Panc1 (cell line): Measurements from ENCODE around the gene RFX2. TPM values are rescaled to one million over a fixed set of nuclear protein-coding genes. Genes with fewer than 3 reads are reported as not detected.

Experiments
- ATAC-seq: fragments of 200-7000 bp; cut with Tn5 transposase; 2 replicates; pipeline ENCODE4 v1.9.1; 2020; ENCODE audit warnings: mild to moderate bottlenecking, moderate library complexity
- BruUV-seq: library from RNA; stranded (reverse); fragments of 400-500 nt; replicated peaks from 2 replicates; lab custom pipeline; 2021; lab: Mats Ljungman, UMichigan
- CTCF ChIA-PET: fragments of 300-600 bp; sonication (Branson Sonifier 250); formaldehyde crosslinking; loops from one replicate; lab custom pipeline; 2022; ENCODE audit warnings: antibody characterized with exemption; lab: Charles Lee
- POLR2A ChIA-PET: fragments of 300-600 bp; sonication (Branson Sonifier 250); formaldehyde crosslinking; loops from one replicate; lab custom pipeline; 2022; ENCODE audit warnings: antibody characterized with exemption; lab: Charles Lee
- DNase-seq: peaks from one replicate; pipeline ENCODE4 v3.0.0-alpha.2; 2010; ENCODE audit warnings: low read depth, low spot score
- H3K27ac ChIP-seq: 2 replicates; pipeline ENCODE4 v1.5.1; 2011; ENCODE audit warnings: mild to moderate bottlenecking, low read length, inconsistent platforms
- H3K27me3 ChIP-seq: fragments of 200-500 bp; sonication (Bioruptor generic); 2 replicates; pipeline ENCODE4 v1.6.0; 2014; ENCODE audit warnings: low read length, inconsistent platforms; ENCODE audit not compliant: control insufficient read depth, insufficient read depth
- H3K36me3 ChIP-seq: fragments of 200-500 bp; sonication (Bioruptor generic); 2 replicates; pipeline ENCODE4 v1.5.1; 2014; ENCODE audit warnings: inconsistent platforms, mild to moderate bottlenecking, low read length, moderate library complexity; ENCODE audit not compliant: control insufficient read depth, insufficient read depth
- H3K4me1 ChIP-seq: 2 replicates; pipeline ENCODE4 v1.5.1; 2011; ENCODE audit warnings: inconsistent platforms, mild to moderate bottlenecking, low read length, moderate library complexity; ENCODE audit not compliant: control insufficient read depth, insufficient read depth
- H3K4me3 ChIP-seq, 2 experiments: 2 replicates each; pipeline ENCODE4 v1.5.1; 2011 to 2012; ENCODE audit warnings: low read depth in 2 of 2, low read length in 2 of 2, mild to moderate bottlenecking in 2 of 2, inconsistent platforms in 1 of 2, moderate library complexity in 1 of 2
- H3K9me3 ChIP-seq: fragments of 200-500 bp; sonication (Bioruptor generic); 2 replicates; pipeline ENCODE4 v1.5.1; 2014; ENCODE audit warnings: low read depth, mild to moderate bottlenecking, inconsistent platforms, low read length, moderate library complexity; ENCODE audit not compliant: control insufficient read depth, insufficient read depth
- POLR2AphosphoS5 ChIP-seq: IDR thresholded peaks from 2 replicates; pipeline ENCODE4 v1.6.1; 2012; ENCODE audit warnings: mild to moderate bottlenecking, low read depth, low read length, moderate library complexity
- SIN3A ChIP-seq: IDR thresholded peaks from 2 replicates; pipeline ENCODE4 v1.6.1; 2012; ENCODE audit warnings: low read depth, mild to moderate bottlenecking, low read length, moderate library complexity, borderline replicate concordance; ENCODE audit not compliant: insufficient read depth
- TCF7L2 ChIP-seq: IDR thresholded peaks from 2 replicates; pipeline ENCODE4 v1.6.1; 2011; ENCODE audit warnings: mild to moderate bottlenecking, low read depth, low read length, inconsistent platforms
- in situ Hi-C: cut with HindIII; loops from 2 replicates; pipeline ENCODE4 v1.10.0; 2016; ENCODE audit warnings: low sequenced_read_pairs, low pct_unique_long_range_greater_than_20kb
- intact Hi-C: fragments of 100-400 bp; cut with micrococcal nuclease; formaldehyde crosslinking; loops from one replicate; pipeline ENCODE4 v1.10.0; 2022; ENCODE audit not compliant: unreplicated experiment
- total RNA-seq: library from RNA; stranded (reverse); gene quantifications from one replicate; pipeline ENCODE4 v1.2.1, GENCODE V29; 2021; ENCODE audit not compliant: unreplicated experiment
- TF ChIP-seq, protein P1 (sequence below): fragments of 450-650 bp; IDR thresholded peaks from 2 replicates; pipeline ENCODE4 v1.5.1; 2017; ENCODE audit warnings: mild to moderate bottlenecking
- TF ChIP-seq, protein P2 (sequence below), 2 experiments: IDR thresholded peaks; 2 replicates each; pipeline ENCODE4 v1.6.1; 2011 to 2012; ENCODE audit warnings: low read depth in 2 of 2, control low read depth in 1 of 2, low read length in 1 of 2, mild to moderate bottlenecking in 1 of 2, moderate library complexity in 1 of 2; ENCODE audit not compliant: insufficient read depth in 1 of 2

RFX2 gene
- total RNA-seq, 1 experiment from 2014 or later, result 8.0 TPM

DNA sequence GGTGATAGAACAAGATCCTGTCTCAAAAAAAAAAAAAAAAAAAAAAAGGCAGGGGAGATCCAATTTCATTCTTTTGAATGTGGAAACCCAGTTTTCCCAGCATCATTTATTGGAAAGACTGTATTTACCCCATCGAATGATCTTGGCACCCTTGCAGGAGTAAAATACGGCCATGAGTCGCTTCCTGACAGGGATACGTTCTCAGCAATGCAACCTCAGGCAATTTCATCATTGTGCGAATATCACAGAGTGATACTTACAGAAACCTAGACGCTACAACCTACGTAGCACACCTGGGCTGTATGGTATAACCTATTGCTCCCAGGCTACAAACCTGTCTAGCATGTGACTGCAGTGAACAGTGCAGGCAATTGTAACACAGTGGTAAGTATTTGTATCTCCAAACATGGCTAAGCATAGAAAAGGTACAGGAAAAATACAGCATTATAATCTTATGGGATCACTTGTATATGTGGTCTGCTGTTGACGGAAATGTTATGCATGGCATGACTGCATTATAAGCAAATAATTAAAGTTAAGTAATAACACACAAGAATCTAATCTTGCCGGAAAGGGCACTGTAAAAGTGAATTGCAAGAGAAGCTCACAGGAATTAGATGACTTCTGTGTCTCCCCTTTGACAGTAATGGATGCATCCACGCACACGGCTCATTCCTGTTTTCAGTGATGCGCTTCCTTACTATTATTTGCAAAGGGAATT, 24.1 kb downstream of the RFX2 start:
- peaks cover 15% of the 10 kb centered on the region for H3K4me1 ChIP-seq
- DNase-seq, result no peak
- no peak overlapping the region for H3K4me3 ChIP-seq
- no peaks in the 10 kb centered on the region for H3K36me3 ChIP-seq
- H3K27me3 ChIP-seq, result no peaks in the 10 kb centered on the region
- no peaks in the 10 kb centered on the region for H3K9me3 ChIP-seq
- intact Hi-C loops (no loop called here), in situ Hi-C loops (no loop called here)
- POLR2A ChIA-PET, result interaction anchor here (0.6 kb wide), 1 partner anchor 495 kb away, joined by 4 read pairs; no protein-coding TSS in a partner anchor
- TF ChIP-seq, protein P1, sequence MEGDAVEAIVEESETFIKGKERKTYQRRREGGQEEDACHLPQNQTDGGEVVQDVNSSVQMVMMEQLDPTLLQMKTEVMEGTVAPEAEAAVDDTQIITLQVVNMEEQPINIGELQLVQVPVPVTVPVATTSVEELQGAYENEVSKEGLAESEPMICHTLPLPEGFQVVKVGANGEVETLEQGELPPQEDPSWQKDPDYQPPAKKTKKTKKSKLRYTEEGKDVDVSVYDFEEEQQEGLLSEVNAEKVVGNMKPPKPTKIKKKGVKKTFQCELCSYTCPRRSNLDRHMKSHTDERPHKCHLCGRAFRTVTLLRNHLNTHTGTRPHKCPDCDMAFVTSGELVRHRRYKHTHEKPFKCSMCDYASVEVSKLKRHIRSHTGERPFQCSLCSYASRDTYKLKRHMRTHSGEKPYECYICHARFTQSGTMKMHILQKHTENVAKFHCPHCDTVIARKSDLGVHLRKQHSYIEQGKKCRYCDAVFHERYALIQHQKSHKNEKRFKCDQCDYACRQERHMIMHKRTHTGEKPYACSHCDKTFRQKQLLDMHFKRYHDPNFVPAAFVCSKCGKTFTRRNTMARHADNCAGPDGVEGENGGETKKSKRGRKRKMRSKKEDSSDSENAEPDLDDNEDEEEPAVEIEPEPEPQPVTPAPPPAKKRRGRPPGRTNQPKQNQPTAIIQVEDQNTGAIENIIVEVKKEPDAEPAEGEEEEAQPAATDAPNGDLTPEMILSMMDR, result no peak
- no TSS peak for BruUV-seq
- CTCF ChIA-PET, result interaction anchor here (0.6 kb wide), 1 partner anchor 31 kb away, joined by 12 read pairs; no protein-coding TSS in a partner anchor
- no peak overlapping the region for H3K27ac ChIP-seq
- no peak for ATAC-seq

DNA sequence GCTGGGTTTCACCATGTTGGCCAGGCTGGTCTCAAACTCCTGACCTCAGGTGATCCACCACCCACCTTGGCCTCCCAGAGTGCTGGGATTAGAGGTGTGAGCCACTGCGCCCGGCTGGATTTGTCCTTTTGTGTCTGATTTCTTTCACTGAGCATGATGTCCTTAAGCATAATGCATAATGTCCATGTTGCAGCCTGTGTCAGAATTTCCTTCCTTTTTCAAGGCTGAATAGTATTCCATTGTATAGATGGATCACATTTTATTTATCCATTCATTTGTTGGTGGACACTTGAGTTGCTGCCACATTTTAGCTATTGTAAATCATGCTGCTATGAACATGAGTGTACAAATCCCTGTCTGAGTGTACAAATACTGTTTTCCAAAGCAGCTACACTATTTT, 25.5 kb downstream of the RFX2 start:
- ChIA-PET CTCF (no interaction called here), POLR2A (no interaction called here)
- Histone ChIP-seq H3K4me3 (no peak overlapping the region), H3K9me3 (no peaks in the 10 kb centered on the region), H3K36me3 (no peaks in the 10 kb centered on the region), H3K4me1 (peaks cover 15% of the 10 kb centered on the region), H3K27ac (no peak overlapping the region), H3K27me3 (no peaks in the 10 kb centered on the region)
- BruUV-seq, result no TSS peak
- intact Hi-C loops (no loop called here), in situ Hi-C loops (no loop called here)
- ATAC-seq, result no peak
- TF ChIP-seq, protein P1, result no peak
- no peak for TF ChIP-seq SIN3A
- no peak for DNase-seq

DNA sequence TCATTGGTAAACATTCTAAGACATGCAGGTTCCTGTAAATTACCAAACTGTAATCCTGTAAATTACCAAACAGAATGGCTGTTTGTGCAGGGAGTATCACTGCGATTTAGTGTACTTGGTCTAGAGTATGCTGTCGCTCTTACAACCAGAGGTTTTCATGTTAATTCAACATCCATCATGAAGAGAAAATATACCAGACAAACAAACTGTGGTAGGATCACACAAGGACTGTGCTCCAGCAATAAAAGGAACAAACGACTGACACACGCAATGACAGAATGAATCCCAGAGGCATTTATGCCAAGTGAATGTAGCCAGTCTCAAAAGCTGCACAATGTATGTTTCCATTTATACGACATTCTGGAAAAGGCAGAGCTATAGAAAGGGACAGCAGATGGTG, 31.2 kb downstream of the RFX2 start:
- DNase-seq, result no peak
- ChIA-PET POLR2A (no interaction called here), CTCF (interaction anchor here (0.7 kb wide), 1 partner anchor 20 kb away, joined by 5 read pairs; no protein-coding TSS in a partner anchor)
- TF ChIP-seq POLR2AphosphoS5 (no peak), TCF7L2 (no peak), SIN3A (no peak)
- TF ChIP-seq, protein P2, sequence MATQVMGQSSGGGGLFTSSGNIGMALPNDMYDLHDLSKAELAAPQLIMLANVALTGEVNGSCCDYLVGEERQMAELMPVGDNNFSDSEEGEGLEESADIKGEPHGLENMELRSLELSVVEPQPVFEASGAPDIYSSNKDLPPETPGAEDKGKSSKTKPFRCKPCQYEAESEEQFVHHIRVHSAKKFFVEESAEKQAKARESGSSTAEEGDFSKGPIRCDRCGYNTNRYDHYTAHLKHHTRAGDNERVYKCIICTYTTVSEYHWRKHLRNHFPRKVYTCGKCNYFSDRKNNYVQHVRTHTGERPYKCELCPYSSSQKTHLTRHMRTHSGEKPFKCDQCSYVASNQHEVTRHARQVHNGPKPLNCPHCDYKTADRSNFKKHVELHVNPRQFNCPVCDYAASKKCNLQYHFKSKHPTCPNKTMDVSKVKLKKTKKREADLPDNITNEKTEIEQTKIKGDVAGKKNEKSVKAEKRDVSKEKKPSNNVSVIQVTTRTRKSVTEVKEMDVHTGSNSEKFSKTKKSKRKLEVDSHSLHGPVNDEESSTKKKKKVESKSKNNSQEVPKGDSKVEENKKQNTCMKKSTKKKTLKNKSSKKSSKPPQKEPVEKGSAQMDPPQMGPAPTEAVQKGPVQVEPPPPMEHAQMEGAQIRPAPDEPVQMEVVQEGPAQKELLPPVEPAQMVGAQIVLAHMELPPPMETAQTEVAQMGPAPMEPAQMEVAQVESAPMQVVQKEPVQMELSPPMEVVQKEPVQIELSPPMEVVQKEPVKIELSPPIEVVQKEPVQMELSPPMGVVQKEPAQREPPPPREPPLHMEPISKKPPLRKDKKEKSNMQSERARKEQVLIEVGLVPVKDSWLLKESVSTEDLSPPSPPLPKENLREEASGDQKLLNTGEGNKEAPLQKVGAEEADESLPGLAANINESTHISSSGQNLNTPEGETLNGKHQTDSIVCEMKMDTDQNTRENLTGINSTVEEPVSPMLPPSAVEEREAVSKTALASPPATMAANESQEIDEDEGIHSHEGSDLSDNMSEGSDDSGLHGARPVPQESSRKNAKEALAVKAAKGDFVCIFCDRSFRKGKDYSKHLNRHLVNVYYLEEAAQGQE (IDR thresholded peaks at IDR 0.05; ENCODE audit: insufficient read depth in 1 of 2, low read depth in 2 of 2, low read length in 1 of 2), result no peak
- TF ChIP-seq, protein P1, result no peak
- H3K27me3 ChIP-seq, result no peaks in the 10 kb centered on the region
- H3K36me3 ChIP-seq, result no peaks in the 10 kb centered on the region
- H3K4me1 ChIP-seq, result no peaks in the 10 kb centered on the region
- BruUV-seq, result no TSS peak
- intact Hi-C loops, result no loop called here
- H3K27ac ChIP-seq, result no peak overlapping the region
- ATAC-seq, result no peak
- in situ Hi-C loops, result no loop called here
- H3K9me3 ChIP-seq, result no peaks in the 10 kb centered on the region
- H3K4me3 ChIP-seq, result no peak overlapping the region
